Left lung (tissue), 10 donors: ENCODE results near the gene RAX2. TPM values are rescaled to one million over a fixed set of nuclear protein-coding genes. Genes with fewer than 3 reads are reported as not detected.

ENCODE experiments used
- ATAC-seq: fragments of 200-7000 bp; cut with Tn5 transposase; one replicate; pipeline ENCODE4 v1.9.1; 2020; ENCODE audit warnings: moderate library complexity
- DNase-seq, 4 donors: peaks; one replicate each; pipeline ENCODE4 v3.0.0-alpha.2; 2013 to 2020
- H3K27ac ChIP-seq, 2 donors: fragments of 200-600 bp; sonication (generic) in 1 of 2; one replicate each; pipeline versions ENCODE4 v1.5.0 to v1.8.0; 2020 to 2021
- H3K27me3 ChIP-seq, 2 donors: fragments of 200-600 bp; sonication (generic) in 1 of 2; one replicate each; pipeline versions ENCODE4 v1.5.0 to v1.8.0; 2020 to 2021
- H3K36me3 ChIP-seq, 2 donors: fragments of 200-600 bp; sonication (generic) in 1 of 2; one replicate each; pipeline versions ENCODE4 v1.5.0 to v1.8.0; 2020 to 2021
- H3K4me1 ChIP-seq, 2 donors: fragments of 200-600 bp; one replicate each; pipeline ENCODE4 v1.8.0; 2021
- H3K4me3 ChIP-seq, 2 donors: fragments of 200-600 bp; sonication (generic) in 1 of 2; one replicate each; pipeline versions ENCODE4 v1.5.0 to v1.8.0; 2020 to 2021; ENCODE audit warnings: mild to moderate bottlenecking in 1 of 2
- H3K9me3 ChIP-seq, 2 donors: fragments of 200-600 bp; sonication (generic) in 1 of 2; one replicate each; pipeline versions ENCODE4 v1.5.0 to v1.8.0; 2020 to 2021
- CTCF ChIP-seq, 2 donors: fragments of 200-600 bp; sonication (generic) in 1 of 2; IDR thresholded peaks; one replicate each; pipeline versions ENCODE4 v1.5.0 to v1.8.0; 2021; ENCODE audit warnings: antibody characterized with exemption in 2 of 2
- intact Hi-C, 2 donors: fragments of 100-400 bp; cut with DNase I; formaldehyde crosslinking; loops; one replicate each; pipeline versions ENCODE4 v1.11.2 to v1.14.2; 2022
- polyA plus RNA-seq, 6 donors: library from polyadenylated mRNA; unstranded; fragments of 120-200 nt; gene quantifications; one replicate each; pipeline ENCODE4 v1.2.1, GENCODE V29; 2013; ENCODE audit not compliant: insufficient read length in 6 of 6
- total RNA-seq, 2 donors: library from RNA; stranded (reverse); fragmentation: NEBNext Ultra II Directional; extraction: Animal tissue kit (Norgen Biotek cat#: 25700); gene quantifications; one replicate each; pipeline ENCODE4 v1.2.1, GENCODE V29; 2021
- donor health status: DM: no; HTN: yes; CAD: no.
- donor health status: DM: no; HTN: no; CAD: no.

Gene RAX2
- total and polyA plus RNA-seq, 8 donors: 0.08 TPM; not detected in 7

- TF ChIP-seq CTCF (IDR thresholded peaks at IDR 0.05): no peak
- H3K27me3 ChIP-seq: peaks cover 12 to 48% of the 10 kb centered on the region in 2 donors
- DNase-seq: peak in 1 of 4 donors; percentile 54
- peaks cover 0 to 22% of the 10 kb centered on the region in 2 donors for H3K9me3 ChIP-seq
- no peak overlapping the region for H3K4me3 ChIP-seq
- ATAC-seq: no peak
- peaks cover 0 to 18% of the 10 kb centered on the region in 2 donors for H3K4me1 ChIP-seq
- H3K27ac ChIP-seq: no peak overlapping the region
- H3K36me3 ChIP-seq: no peaks in the 10 kb centered on the region
- intact Hi-C loops: no loop called here
Observed at GRCh38 chr19:3782903-3783302, 10.9 kb upstream of the RAX2 start.

GRCh38 chr19:3782330-3782729, 10.3 kb upstream of the RAX2 start:
- H3K9me3 ChIP-seq: peaks cover 0 to 22% of the 10 kb centered on the region in 2 donors
- peaks cover 0 to 18% of the 10 kb centered on the region in 2 donors for H3K4me1 ChIP-seq
- H3K36me3 ChIP-seq: no peaks in the 10 kb centered on the region
- H3K27ac ChIP-seq: no peak overlapping the region
- no peak for DNase-seq
- TF ChIP-seq CTCF (IDR thresholded peaks at IDR 0.05): no peak
- intact Hi-C loops: no loop called here
- no peak for ATAC-seq
- peaks cover 12 to 48% of the 10 kb centered on the region in 2 donors for H3K27me3 ChIP-seq
- no peak overlapping the region for H3K4me3 ChIP-seq

- intact Hi-C loops: no loop called here
- H3K4me3 ChIP-seq: no peak overlapping the region
- TF ChIP-seq CTCF (IDR thresholded peaks at IDR 0.05): no peak
- no peak for DNase-seq
- H3K9me3 ChIP-seq: peaks cover 0 to 22% of the 10 kb centered on the region in 2 donors
- ATAC-seq: no peak
- H3K36me3 ChIP-seq: no peaks in the 10 kb centered on the region
- H3K27ac ChIP-seq: no peak overlapping the region
- peaks cover 0 to 17% of the 10 kb centered on the region in 2 donors for H3K4me1 ChIP-seq
- peaks cover 12 to 41% of the 10 kb centered on the region in 2 donors for H3K27me3 ChIP-seq
Observed at GRCh38 chr19:3781603-3782002, 9.6 kb upstream of the RAX2 start.

GRCh38 chr19:3780786-3781304, 8.8 kb upstream of the RAX2 start:
- Histone ChIP-seq H3K27me3 (peaks cover 10 to 33% of the 10 kb centered on the region in 2 donors), H3K4me3 (no peak overlapping the region), H3K27ac (no peak overlapping the region), H3K36me3 (no peaks in the 10 kb centered on the region), H3K4me1 (peaks cover 0 to 12% of the 10 kb centered on the region in 2 donors), H3K9me3 (peaks cover 0 to 22% of the 10 kb centered on the region in 2 donors)
- no peak for TF ChIP-seq CTCF (IDR thresholded peaks at IDR 0.05)
- no peak for DNase-seq
- intact Hi-C loops: no loop called here
- ATAC-seq: no peak

- no peak overlapping the region for H3K4me3 ChIP-seq
- ATAC-seq (no peak), DNase-seq (peak in 1 of 4 donors; percentile 78)
- H3K36me3 ChIP-seq: no peaks in the 10 kb centered on the region
- TF ChIP-seq CTCF (IDR thresholded peaks at IDR 0.05): no peak
- intact Hi-C loops: no loop called here
- H3K27ac ChIP-seq: no peak overlapping the region
- peaks cover 0 to 22% of the 10 kb centered on the region in 2 donors for H3K9me3 ChIP-seq
- H3K4me1 ChIP-seq: no peaks in the 10 kb centered on the region
- peaks cover 0 to 16% of the 10 kb centered on the region in 2 donors for H3K27me3 ChIP-seq
Observed at GRCh38 chr19:3778899-3779723, 7.1 kb upstream of the RAX2 start.
